GM19239 (cell line): ENCODE measurements around the gene TTC7B.

ENCODE experiments used
- DNase-seq: peaks from one replicate; pipeline ENCODE4 v3.0.0; 2011; ENCODE audit warnings: low spot score; ENCODE audit not compliant: insufficient read length
- FAIRE-seq: peaks from 2 replicates; lab custom pipeline; 2011; peaks lifted over from hg19 to GRCh38; lab: Jason Lieb, UNC

TTC7B gene

GRCh38 chr14:90572441-90573150, 243.6 kb downstream of the TTC7B start:
- FAIRE-seq (no peak), DNase-seq (no peak)

- FAIRE-seq: no peak
- DNase-seq: no peak
Measured at GRCh38 chr14:90571149-90571947, 244.9 kb downstream of the TTC7B start.

GRCh38 chr14:90570461-90570860, 245.8 kb downstream of the TTC7B start:
- no peak for FAIRE-seq
- DNase-seq: no peak

DNA sequence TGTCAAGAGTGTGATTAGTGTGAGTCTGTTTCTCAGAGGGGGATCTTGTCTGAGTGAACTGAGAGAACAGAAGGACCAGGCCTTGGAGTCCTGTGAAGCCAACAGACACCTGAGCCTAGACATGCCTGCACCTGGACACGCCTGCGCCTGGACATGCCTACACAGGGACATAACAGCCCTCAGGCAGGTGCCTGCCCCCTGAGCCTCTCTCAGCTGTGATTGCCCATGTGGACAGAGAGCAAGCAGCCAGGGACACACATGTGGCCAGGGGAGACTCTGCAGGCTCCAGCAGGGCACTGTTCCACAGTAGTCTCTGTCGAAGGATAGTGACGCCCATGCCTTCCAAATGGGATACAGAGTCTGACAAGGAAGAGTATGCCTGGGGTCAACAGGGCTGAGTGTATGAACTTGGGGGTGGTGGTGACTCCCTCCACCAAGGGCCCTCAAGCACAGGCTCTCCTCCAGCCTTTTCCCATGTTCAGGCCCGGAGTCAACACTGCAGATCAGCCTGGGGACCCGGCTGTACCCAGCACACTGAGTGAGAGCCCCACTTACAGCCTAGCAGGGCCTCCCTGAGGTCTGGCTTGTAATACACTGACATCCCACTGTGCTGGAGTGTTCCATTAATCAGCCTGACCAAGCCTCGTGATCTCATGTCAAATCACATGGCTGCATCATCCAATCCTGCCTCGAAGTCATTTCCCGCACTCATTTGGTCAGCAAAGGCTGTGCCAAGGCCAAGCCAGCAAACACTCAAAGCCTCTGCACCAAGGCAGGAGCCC, 246.4 kb downstream of the TTC7B start:
- FAIRE-seq (no peak), DNase-seq (no peak)

GRCh38 chr14:90569201-90569600, 247.0 kb downstream of the TTC7B start:
- DNase-seq (no peak), FAIRE-seq (no peak)

DNA sequence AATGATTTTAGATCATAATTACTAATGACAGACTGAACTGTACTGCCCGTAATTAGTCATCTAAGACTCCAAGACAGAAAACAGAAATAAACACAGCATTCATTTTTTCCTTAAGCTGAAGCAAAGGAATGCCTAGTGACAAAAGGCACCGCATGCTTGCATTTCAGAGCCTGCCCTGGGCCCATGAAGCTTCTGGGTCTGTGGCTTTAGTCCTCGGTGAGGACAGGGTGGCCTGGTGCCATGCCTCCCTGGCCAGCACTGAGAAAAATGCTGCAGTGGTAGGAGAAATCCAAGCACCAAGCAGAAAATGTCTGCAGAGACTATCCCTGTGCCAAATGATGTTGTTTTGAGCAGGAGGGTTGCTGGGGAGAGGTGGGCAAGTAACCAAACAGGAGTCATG, 247.8 kb downstream of the TTC7B start:
- FAIRE-seq (no peak), DNase-seq (no peak)

DNA sequence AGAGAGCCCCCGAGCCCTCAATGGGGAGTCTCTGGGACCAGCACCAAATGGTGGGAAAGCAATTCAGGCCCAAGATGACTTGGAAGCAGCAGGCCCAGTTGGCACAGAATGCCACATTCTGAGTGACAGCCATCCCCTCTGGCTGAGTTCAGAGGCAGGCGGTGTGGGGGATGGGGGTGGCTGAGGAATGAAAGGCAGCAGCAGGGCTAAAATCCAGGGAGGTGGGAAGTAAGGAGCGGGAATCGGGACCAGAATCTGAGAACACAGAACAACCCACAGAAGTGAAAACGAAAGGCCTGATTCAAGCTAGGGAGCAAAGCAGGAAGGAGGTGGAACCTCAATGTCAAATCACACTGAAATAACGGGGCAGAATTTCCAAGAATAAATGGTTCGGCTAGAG, 248.2 kb downstream of the TTC7B start:
- no peak for DNase-seq
- FAIRE-seq: no peak

DNA sequence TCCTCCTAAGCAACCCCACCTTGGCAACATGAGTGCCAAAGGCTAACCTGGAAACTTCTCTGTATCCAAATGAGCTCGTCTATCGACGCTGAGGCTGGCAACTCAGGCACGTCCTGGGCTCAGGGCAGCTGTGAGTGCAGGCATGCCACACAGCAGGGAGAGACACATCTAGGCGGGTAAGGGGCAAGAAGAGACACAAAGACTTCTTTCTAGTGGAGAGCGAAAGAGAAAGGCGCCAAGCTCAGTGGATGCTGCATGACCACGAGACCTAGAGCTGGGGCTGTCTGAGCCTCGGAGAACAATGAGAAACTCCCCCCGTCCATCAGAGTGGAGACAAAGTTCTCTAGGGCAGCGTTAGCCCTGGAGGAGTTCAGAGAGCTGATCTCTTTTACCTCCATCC, 249.0 kb downstream of the TTC7B start:
- DNase-seq (no peak), FAIRE-seq (no peak)

DNA sequence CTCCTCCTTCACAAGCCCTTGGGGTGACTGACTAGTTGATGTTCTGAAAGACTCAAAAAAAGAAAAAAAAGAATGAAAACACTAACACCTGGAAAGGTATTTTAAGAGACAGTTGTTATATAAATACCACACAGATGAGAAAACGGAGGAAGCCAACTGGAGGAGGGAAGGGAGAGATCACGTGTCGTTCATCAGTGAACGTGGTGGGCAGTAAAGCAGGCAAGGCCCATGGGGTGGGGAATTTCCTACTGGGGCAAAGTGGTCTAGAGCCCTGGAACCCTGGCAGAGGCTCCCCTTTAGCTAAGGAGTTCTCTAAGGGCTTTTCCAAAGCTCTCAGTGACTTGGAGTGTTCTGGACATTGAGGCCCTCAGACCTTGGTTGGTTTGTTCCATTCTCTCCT, 249.7 kb downstream of the TTC7B start:
- DNase-seq (no peak), FAIRE-seq (no peak)

DNA sequence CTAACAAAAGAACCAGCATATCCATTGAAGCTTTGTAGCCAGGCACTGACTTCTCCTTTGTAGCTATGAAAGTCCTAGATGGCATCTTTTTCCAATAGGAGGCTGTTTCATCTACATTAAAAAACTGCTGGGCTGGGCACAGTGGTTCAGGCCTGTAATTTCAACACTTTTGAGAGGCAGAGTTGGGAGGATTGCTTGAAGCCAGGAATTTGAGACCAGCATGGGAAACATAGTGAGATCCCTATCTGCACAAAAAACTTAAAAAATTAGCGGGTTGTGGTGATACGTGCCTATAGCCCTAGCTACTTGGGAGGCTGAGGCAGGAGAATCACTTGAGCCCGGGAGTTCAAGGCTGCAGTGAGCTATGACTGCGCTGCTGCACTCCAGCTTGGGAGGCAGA, 251.7 kb downstream of the TTC7B start:
- no peak for DNase-seq
- no peak for FAIRE-seq

DNA sequence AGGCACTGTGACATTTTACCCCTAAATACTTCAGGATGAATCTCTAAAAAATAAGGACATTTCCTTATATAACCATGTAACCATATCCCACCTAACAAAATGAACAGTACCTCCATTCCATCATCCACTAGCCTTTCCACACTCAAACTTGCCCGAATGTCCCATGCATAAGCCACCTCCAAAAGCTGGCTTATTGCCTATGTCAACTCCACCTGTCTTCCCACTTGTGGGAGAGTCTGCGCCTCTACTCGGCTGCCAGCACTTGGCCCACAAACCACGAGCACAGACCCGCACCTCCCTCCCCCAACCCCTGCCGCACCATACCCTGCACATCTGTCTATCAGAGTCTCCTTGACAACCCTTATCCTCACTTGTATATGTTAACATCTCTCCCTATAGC, 253.6 kb downstream of the TTC7B start:
- FAIRE-seq: no peak
- no peak for DNase-seq

- no peak for FAIRE-seq
- DNase-seq: no peak
Measured at GRCh38 chr14:90561920-90562319, 254.3 kb downstream of the TTC7B start.

DNA sequence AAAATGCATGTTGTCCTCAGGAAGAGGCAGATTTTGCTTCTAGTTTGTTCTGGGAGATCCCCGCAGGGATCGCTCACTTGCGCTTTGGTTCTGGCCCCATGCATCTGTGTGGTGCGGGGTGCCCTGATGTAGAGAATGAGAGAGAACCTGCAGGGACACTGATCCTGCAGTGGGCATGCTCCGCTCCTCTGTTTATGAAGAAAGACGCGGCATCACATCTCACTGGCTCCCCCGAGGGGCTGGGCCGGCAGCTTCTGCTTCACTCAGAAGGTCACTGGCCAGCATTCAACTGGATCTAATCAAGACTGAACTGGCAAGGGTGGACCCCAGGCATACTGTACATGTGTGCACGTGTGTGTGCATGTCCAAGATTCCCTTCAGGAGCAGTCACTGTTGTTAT, 255.2 kb downstream of the TTC7B start:
- DNase-seq: no peak
- FAIRE-seq: no peak

GRCh38 chr14:90560558-90560957, 255.7 kb downstream of the TTC7B start:
- DNase-seq (no peak), FAIRE-seq (no peak)

DNA sequence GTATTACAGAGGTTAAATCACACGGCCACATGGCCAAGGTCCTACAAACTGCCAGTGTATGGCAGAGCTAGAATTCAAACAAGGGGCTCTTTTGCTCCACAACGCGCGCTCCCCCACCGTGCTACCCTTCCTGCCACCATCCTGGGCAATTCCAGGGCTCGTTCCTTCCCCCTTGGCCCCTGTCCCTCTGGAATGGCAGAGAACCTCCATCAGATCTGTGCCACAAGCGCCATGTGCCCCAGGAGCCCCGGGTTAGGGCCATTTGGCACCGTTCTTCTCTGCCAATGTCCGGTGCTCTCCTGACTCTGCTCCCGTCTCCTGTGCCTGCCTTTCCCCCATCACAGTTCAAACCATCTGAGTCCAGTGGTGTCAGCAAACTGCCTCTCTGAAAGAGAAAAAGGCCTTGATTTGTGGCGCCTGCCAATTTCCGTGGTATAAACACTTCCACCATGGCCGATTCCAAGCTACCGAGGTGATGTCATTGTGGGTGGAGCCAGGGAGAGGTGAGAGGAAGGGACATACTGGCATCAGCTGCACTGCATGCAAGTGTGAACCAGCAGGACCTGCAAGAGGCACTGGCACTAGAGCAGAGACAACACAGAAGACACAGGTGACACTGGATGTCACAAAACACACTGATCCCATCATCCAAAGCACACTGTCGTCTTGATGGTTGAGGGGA, 256.3 kb downstream of the TTC7B start:
- FAIRE-seq: no peak

GRCh38 chr14:90558983-90559590, 257.1 kb downstream of the TTC7B start:
- no peak for FAIRE-seq
- DNase-seq: no peak

More for the DNA sequence above, 256.3 kb downstream of the TTC7B start:
- DNase-seq: no peak

- FAIRE-seq (no peak), DNase-seq (no peak)
Measured at GRCh38 chr14:90558041-90558982, 257.9 kb downstream of the TTC7B start.

DNA sequence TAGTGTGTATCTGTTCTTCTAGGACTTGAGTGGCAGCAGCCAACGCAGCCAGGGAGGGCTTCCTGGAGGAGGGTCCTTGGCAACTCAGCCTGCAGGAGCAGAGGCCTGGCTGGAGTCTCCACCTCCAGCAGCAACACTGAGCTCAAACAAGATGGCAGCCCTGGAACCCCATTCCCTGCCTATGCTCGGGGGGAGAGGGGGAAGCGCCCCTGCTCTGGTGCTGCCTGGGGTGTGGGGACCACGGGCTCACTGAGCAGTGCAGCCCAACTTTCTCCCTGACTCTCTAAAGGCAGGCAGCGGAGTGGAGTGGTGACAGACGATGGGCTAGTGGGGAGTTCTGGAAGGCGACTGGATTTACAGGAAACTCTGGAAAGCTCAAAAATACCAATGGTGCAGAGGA, 258.7 kb downstream of the TTC7B start:
- DNase-seq: no peak
- FAIRE-seq: no peak
